Tibial artery (tissue), 4 donors: ENCODE data around the gene PRMT7.

Experiments used
- DNase-seq, 2 donors: peaks; one replicate each; pipeline ENCODE4 v3.0.0-alpha.2; 2019
- H3K27ac ChIP-seq, 2 donors: fragments of 200-600 bp; sonication (generic) in 1 of 2; 1 replicate in 1 of 2; 2 replicates in 1 of 2; pipeline ENCODE4 v1.5.1; 2018 to 2019; ENCODE audit warnings: mild to moderate bottlenecking in 1 of 2
- H3K27me3 ChIP-seq, 2 donors: fragments of 200-600 bp; sonication (generic) in 1 of 2; one replicate each; pipeline versions ENCODE4 v1.5.1 to v1.6.0; 2016 to 2019
- H3K36me3 ChIP-seq, 3 donors: fragments of 200-600 bp; sonication (generic) in 2 of 3; one replicate each; pipeline ENCODE4 v1.5.1; 2016 to 2019; ENCODE audit warnings: mild to moderate bottlenecking in 2 of 3
- H3K4me1 ChIP-seq, 4 donors: fragments of 200-600 bp; sonication (generic) in 2 of 4; 1 replicate in 3 of 4; 2 replicates in 1 of 4; pipeline ENCODE4 v1.5.1; 2016 to 2019
- H3K4me3 ChIP-seq, 2 donors: fragments of 200-600 bp; sonication (generic) in 1 of 2; 1 replicate in 1 of 2; 2 replicates in 1 of 2; pipeline ENCODE4 v1.5.1; 2018 to 2019; ENCODE audit warnings: mild to moderate bottlenecking in 2 of 2
- H3K9me3 ChIP-seq, 3 donors: fragments of 200-600 bp; sonication (generic) in 1 of 3; one replicate each; pipeline ENCODE4 v1.5.1; 2016 to 2019
- CTCF ChIP-seq, 2 experiments: fragments of 200-600 bp in 1 of 2; fragments of 450-650 bp in 1 of 2; IDR thresholded peaks; one replicate each; pipeline ENCODE4 v1.5.1; 2017 to 2019; ENCODE audit warnings: antibody characterized with exemption in 2 of 2, mild to moderate bottlenecking in 1 of 2, moderate library complexity in 1 of 2
- intact Hi-C: fragments of 100-400 bp; cut with DNase I; formaldehyde crosslinking; loops from one replicate; pipeline ENCODE4 v1.15.0; 2023; ENCODE audit warnings: low total_unique reads

Gene PRMT7

DNA sequence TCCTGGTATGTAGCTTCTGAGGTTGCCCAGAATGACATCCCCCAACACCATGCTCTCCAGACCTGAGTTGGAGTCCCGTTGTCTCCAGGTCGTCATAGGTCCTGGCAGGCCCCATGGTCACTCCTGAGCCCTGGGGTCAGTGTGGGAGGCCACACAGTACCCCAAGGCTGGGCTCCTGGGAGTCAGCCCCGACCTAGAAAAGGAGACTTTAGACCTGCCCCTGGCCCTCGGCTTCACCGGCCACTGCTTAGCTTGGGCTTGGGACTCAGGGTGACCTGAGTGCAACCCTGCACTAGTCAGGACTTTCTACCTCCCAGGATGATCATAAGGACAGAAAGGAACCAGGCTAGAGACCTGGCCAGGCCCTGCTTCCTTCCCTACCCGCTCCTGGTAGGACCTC is 65.8 kb downstream of the PRMT7 start:
- no peaks in the 10 kb centered on the region for H3K36me3 ChIP-seq
- DNase-seq = no peak
- H3K4me3 ChIP-seq = no peak overlapping the region
- H3K9me3 ChIP-seq = no peaks in the 10 kb centered on the region
- no peak for TF ChIP-seq CTCF (IDR thresholded peaks at IDR 0.05)
- H3K27me3 ChIP-seq = peaks cover 0 to 16% of the 10 kb centered on the region in 2 donors
- H3K27ac ChIP-seq = no peak overlapping the region
- intact Hi-C loops = no loop called here
- peaks cover 0 to 6% (median 0%) of the 10 kb centered on the region in 4 donors for H3K4me1 ChIP-seq

- intact Hi-C loops = no loop called here
- no peaks in the 10 kb centered on the region for H3K9me3 ChIP-seq
- H3K4me3 ChIP-seq = no peak overlapping the region
- H3K27me3 ChIP-seq = peaks cover 0 to 16% of the 10 kb centered on the region in 2 donors
- no peak for DNase-seq
- TF ChIP-seq CTCF (IDR thresholded peaks at IDR 0.05) = no peak
- H3K27ac ChIP-seq = no peak overlapping the region
- peaks cover 0 to 6% (median 0%) of the 10 kb centered on the region in 4 donors for H3K4me1 ChIP-seq
- H3K36me3 ChIP-seq = no peaks in the 10 kb centered on the region
Observed at GRCh38 chr16:68377221-68377620, 66.4 kb downstream of the PRMT7 start.

- Histone ChIP-seq H3K4me1 (peaks cover 0 to 6% (median 0%) of the 10 kb centered on the region in 4 donors), H3K27ac (no peak overlapping the region), H3K4me3 (no peak overlapping the region), H3K9me3 (no peaks in the 10 kb centered on the region), H3K36me3 (no peaks in the 10 kb centered on the region), H3K27me3 (peaks cover 0 to 16% of the 10 kb centered on the region in 2 donors)
- TF ChIP-seq CTCF (IDR thresholded peaks at IDR 0.05) = no peak
- intact Hi-C loops = no loop called here
- DNase-seq = no peak
Observed at GRCh38 chr16:68377667-68378393, 67.0 kb downstream of the PRMT7 start.

DNA sequence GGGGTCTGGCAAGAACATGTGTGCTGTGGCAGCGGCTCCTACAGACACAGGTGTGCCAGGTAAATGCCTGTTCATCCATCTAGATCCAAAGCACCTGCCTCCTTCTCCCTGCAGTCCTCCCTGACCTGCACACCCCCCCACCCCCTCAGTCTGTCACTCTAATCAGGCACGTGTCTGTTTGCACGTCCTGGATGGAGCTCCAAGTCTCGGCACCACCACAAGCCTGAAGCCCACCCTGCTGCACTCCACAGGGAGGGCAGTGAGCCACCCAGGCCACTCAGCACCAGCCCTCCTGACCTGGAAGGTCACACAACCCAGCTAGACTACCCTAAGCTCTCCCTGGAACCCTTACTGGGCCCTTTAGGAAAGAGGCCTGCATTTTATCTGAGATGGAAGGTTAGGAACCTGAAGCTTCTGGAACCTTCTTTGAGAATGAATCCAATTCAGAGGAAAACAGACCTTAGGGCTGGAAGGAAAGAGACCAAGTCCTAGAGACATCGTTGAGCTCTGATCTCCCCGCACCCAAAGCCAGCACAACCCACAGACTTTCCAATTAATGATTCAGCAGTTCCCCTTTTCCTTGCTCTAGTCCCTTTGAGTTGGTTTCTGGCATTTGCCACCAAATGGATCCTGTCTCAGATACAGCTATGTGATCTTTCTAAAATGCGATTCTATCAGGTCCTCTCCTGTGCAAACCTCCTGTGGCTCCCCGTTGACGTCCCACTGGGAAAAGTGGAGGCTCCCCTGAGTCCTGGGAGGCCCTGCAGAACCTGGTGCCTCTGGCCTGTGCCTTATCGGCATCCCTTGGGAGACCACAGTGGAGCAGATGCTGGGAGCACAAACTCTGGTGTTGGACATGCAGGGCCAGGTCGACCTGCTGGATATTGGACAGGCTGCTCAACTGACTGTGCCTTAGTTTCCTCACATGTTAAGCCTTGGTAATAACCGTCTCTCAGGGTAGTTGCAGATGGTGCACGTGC is 67.9 kb downstream of the PRMT7 start:
- intact Hi-C loops = no loop called here
- no peak overlapping the region for H3K4me3 ChIP-seq
- no peaks in the 10 kb centered on the region for H3K9me3 ChIP-seq
- DNase-seq = no peak
- peaks cover 0 to 14% of the 10 kb centered on the region in 2 donors for H3K27me3 ChIP-seq
- TF ChIP-seq CTCF (IDR thresholded peaks at IDR 0.05) = no peak
- H3K27ac ChIP-seq = no peak overlapping the region
- no peaks in the 10 kb centered on the region for H3K36me3 ChIP-seq
- peaks cover 0 to 6% (median 0%) of the 10 kb centered on the region in 4 donors for H3K4me1 ChIP-seq

GRCh38 chr16:68379472-68380347 is 68.9 kb downstream of the PRMT7 start:
- Histone ChIP-seq H3K4me1 (peaks cover 0 to 6% (median 0%) of the 10 kb centered on the region in 4 donors), H3K27me3 (peaks cover 0 to 6% of the 10 kb centered on the region in 2 donors), H3K27ac (no peak overlapping the region), H3K4me3 (no peak overlapping the region), H3K9me3 (no peaks in the 10 kb centered on the region), H3K36me3 (no peaks in the 10 kb centered on the region)
- no peak for TF ChIP-seq CTCF (IDR thresholded peaks at IDR 0.05)
- no peak for DNase-seq
- intact Hi-C loops = no loop called here
